Fibroblast of lung (primary cell): Measurements from ENCODE around the gene LAMB1.

Source experiments
- CTCF ChIP-seq, 2 donors: IDR thresholded peaks in 1 of 2; conservative IDR thresholded peaks in 1 of 2; 1 replicate in 1 of 2; 2 replicates in 1 of 2; pipeline ENCODE4 v1.5.1; 2011 to 2012; ENCODE audit warnings: low read length in 2 of 2, control low read depth in 1 of 2, inconsistent platforms in 1 of 2, low read depth in 1 of 2, mild to moderate bottlenecking in 1 of 2
- EZH2 ChIP-seq: IDR thresholded peaks from 2 replicates; pipeline ENCODE4 v1.5.1; 2012; ENCODE audit warnings: low read length, control low read depth, mild to moderate bottlenecking; ENCODE audit errors: missing control alignments

- TF ChIP-seq CTCF (conservative IDR thresholded peaks at IDR 0.05 in 1 of 2, IDR thresholded peaks at IDR 0.05 in 1 of 2; ENCODE audit: low read depth in 1 of 2, low read length in 2 of 2) (no peak), EZH2 (no peak)
Observed at GRCh38 chr7:107953924-107954303, 49.0 kb downstream of the LAMB1 start.
